Brain microvascular endothelial cell (primary cell): ENCODE data around the gene NT5DC3.

Source experiments
- DNase-seq: peaks from one replicate; pipeline ENCODE4 v3.0.0-alpha.2; 2020
- H3K27ac ChIP-seq: fragments of 250-450 bp; sonication (Bioruptor Pico); 2 replicates; pipeline ENCODE4 v1.5.1; 2020; ENCODE audit warnings: mild to moderate bottlenecking, moderate library complexity
- H3K27me3 ChIP-seq: fragments of 250-450 bp; sonication (Bioruptor Pico); replicated peaks from 2 replicates; pipeline ENCODE4 v1.5.1; 2020; ENCODE audit warnings: mild to moderate bottlenecking
- H3K36me3 ChIP-seq: fragments of 250-450 bp; sonication (Bioruptor Pico); replicated peaks from 2 replicates; pipeline ENCODE4 v1.5.1; 2020; ENCODE audit warnings: mild to moderate bottlenecking
- H3K4me3 ChIP-seq: 2 replicates; pipeline ENCODE4 v1.5.1; 2011; ENCODE audit warnings: low read depth, mild to moderate bottlenecking, control low read depth, low read length, moderate library complexity
- in situ Hi-C: cut with HindIII; loops from 2 replicates; pipeline ENCODE4 v1.10.0; 2017; ENCODE audit warnings: low sequenced_read_pairs, low pct_ligation_motif_present
- TF ChIP-seq, protein P1 (sequence below): IDR thresholded peaks from 2 replicates; pipeline ENCODE4 v1.5.1; 2011; ENCODE audit warnings: low read depth, mild to moderate bottlenecking, moderate library complexity, low read length, control low read depth, inconsistent platforms; ENCODE audit errors: missing control alignments

The NT5DC3 gene

DNA sequence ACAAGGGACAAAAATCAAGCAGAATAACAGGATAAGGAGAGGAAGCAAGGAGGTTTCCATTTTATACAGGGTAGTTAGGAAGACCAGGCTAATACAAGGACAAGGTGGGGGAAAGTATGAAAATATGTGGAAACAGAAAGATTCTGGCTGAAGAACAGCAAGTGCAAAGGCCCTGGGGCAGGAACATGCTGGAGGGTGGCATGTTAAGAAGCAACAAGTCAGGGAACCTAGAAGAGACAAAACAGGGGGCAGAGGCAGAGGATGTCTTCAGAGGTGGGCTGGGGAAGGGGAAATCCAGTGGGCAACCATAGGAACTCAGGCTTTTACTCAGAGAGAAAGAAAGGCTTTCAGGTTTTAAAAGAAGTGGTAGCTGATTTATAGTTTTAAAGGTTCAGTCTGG lies 54.8 kb downstream of the NT5DC3 start:
- H3K27ac ChIP-seq: no peak overlapping the region
- peaks cover 13% of the 10 kb centered on the region for H3K36me3 ChIP-seq
- TF ChIP-seq, protein P1, sequence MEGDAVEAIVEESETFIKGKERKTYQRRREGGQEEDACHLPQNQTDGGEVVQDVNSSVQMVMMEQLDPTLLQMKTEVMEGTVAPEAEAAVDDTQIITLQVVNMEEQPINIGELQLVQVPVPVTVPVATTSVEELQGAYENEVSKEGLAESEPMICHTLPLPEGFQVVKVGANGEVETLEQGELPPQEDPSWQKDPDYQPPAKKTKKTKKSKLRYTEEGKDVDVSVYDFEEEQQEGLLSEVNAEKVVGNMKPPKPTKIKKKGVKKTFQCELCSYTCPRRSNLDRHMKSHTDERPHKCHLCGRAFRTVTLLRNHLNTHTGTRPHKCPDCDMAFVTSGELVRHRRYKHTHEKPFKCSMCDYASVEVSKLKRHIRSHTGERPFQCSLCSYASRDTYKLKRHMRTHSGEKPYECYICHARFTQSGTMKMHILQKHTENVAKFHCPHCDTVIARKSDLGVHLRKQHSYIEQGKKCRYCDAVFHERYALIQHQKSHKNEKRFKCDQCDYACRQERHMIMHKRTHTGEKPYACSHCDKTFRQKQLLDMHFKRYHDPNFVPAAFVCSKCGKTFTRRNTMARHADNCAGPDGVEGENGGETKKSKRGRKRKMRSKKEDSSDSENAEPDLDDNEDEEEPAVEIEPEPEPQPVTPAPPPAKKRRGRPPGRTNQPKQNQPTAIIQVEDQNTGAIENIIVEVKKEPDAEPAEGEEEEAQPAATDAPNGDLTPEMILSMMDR: no peak
- in situ Hi-C loops: no loop called here
- no peak for DNase-seq
- no peak overlapping the region for H3K4me3 ChIP-seq
- H3K27me3 ChIP-seq: no peaks in the 10 kb centered on the region

DNA sequence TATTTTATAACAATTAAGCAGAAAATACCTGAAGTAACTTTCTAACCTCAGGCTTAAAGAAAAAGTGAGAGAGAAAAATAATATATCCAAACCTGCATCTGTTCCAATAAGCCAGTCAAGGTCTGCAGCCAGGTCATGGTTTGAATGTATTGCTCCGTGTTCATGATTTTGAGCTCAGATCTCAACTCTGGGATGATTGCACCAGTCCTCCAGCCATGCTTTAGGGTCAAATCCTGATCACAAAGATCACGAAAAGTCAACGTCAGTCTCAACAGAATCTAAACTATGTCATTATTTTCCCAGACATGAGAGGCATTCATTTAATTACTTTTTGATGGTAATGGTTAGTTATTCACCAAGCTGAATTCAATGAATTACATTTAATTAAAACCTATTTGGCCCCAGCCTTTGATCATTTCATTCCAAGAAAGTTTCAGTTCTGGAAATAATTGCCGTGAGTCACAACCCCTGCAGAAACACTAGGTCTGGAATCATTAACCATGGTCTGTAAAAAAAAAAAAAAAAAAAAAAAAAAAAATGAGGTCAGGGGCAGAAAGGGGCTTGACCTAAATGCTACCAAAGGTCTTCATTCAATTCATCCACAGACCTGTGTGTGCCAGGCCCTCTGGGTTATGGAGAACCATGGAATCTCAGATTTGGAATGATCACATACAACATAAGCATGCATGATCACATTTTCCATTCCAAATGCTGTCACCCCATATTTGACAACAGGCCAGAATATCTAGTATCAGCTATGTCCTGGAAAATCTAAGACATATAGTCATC lies 55.6 kb downstream of the NT5DC3 start:
- H3K4me3 ChIP-seq: no peak overlapping the region
- no peaks in the 10 kb centered on the region for H3K27me3 ChIP-seq
- in situ Hi-C loops: no loop called here
- peaks cover 13% of the 10 kb centered on the region for H3K36me3 ChIP-seq
- no peak overlapping the region for H3K27ac ChIP-seq
- TF ChIP-seq, protein P1: no peak
- DNase-seq: no peak

DNA sequence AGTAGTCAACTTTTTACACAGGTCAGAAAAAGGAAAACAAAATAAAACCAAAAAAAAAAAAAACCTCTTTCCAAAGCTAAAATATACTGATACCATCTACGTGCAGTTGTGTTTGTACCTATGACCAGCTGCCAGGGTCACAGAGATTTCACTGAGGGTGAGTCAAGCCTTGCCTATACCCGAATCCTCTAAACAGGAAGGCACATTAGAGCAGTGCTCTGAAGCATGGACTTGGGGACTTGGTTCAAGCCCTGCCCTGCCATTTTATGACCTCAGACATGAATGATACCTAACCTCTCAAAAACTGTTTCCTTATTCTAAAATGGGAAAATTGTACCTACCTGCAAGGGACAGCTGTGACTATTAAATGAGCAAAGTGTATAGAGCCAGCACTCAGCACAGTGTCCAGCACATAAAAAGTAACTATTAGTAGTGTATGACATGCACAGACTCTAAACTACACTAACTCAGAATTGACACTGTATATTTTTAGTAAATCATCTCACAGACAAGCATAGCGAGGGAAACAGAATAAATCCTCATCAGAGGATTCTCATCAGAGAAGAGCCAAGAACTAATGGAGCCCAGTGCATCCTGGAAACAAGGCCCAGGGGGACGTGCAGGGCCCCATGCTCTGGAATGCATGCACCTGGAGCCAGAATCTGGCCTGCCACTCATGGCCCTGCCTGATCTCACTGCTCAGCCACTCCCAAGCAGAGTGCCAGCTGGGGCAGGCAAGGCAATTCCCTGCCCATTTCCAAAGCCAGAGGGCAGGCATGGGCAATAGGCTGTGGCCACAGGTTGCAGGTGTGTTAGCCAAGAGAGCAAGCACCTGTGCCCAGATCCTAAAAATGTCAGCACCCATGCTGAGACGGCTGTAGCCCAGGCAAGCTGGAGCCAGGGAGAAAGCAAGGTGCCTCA lies 57.0 kb downstream of the NT5DC3 start:
- H3K27me3 ChIP-seq: no peaks in the 10 kb centered on the region
- no peak for DNase-seq
- TF ChIP-seq, protein P1: no peak

DNA sequence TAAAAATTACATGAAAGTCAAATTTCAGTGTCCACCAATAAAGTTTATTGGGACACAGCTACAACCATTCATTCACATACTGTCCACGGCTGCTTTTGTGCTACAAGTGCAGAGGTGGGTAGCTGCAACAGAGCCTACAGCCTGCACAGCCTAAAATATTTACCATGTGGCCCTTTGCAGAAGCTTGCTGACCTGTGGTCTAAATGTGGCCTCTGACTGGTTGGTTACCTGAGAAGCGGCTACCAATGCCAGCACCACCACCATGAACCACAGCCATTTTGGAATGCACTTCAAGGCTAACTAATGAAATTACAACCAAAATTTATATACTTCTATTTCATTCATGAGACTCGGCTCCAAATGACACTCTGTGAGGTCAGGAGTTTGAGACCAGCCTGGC lies 58.6 kb downstream of the NT5DC3 start:
- in situ Hi-C loops: no loop called here
- no peaks in the 10 kb centered on the region for H3K27me3 ChIP-seq
- TF ChIP-seq, protein P1: no peak
- no peak for DNase-seq
- H3K36me3 ChIP-seq: peaks cover 16% of the 10 kb centered on the region
- no peak overlapping the region for H3K27ac ChIP-seq
- no peak overlapping the region for H3K4me3 ChIP-seq

More for the DNA sequence above, 57.0 kb downstream of the NT5DC3 start:
- no peak overlapping the region for H3K27ac ChIP-seq
- no peak overlapping the region for H3K4me3 ChIP-seq
- in situ Hi-C loops: no loop called here
- peaks cover 13% of the 10 kb centered on the region for H3K36me3 ChIP-seq

DNA sequence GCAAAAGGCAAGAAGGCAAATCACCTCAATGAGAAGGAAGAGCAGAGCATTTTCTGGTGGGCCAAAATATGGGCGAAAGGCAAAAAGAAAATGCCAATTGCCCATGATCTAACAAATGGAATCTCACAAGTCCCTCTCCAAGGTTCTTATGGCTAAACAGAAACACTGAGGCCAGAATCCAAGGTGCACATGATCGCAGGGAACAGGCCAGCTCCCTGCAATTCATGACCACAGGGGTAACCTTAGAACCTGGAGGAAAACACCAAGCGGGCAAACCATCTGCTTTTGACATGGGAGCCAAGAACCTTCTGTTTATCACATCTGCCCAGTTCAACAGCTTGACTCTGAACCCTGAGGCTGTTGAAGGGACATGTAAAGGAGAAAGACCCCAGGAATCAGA lies 60.0 kb downstream of the NT5DC3 start:
- no peak overlapping the region for H3K27ac ChIP-seq

More for the DNA sequence above, 60.0 kb downstream of the NT5DC3 start:
- Histone ChIP-seq H3K36me3 (peaks cover 16% of the 10 kb centered on the region), H3K27me3 (no peaks in the 10 kb centered on the region), H3K4me3 (no peak overlapping the region)
- no peak for DNase-seq
- TF ChIP-seq, protein P1: no peak
- in situ Hi-C loops: no loop called here
